Measurements from ENCODE around the gene YEATS2. TPM values are rescaled to one million over a fixed set of nuclear protein-coding genes. Genes with fewer than 3 reads are reported as not detected.

Gene YEATS2
- polyA plus RNA-seq, 1 donor (not counting 4 experiments of a cell fraction or from before 2014, with no cell fraction given): 21.7 TPM

DNA sequence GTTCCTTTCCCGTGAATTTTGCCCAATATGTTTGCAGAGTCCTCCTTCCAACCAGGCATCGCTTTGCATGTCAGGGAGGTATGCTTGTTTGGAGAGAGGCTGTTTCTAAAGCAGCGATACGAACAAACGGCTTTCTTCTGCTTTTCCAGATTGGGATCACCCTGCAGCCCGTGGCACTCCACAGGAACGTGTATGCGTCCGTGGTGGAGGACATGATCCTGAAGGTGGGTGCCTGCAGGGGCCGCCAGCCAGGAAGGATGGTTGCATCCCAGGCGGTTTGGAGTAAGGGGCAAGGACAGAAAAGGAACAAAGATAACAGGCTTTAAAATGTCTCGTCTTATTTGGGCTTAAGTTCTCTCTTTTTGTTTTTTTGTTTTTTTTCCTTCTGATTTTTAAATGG is 110.3 kb downstream of the YEATS2 start:
- Histone ChIP-seq H3K4me3 (ENCODE audit: control insufficient read depth in 2 of 3, extremely low read depth in 1 of 3, insufficient read depth in 2 of 3, low read depth in 1 of 3, low read length in 3 of 3) (no peak overlapping the region), H3K27me3 (ENCODE audit: control insufficient read depth, extremely low read depth, insufficient read depth, low read length) (no peaks in the 10 kb centered on the region), H3K79me2 (ENCODE audit: control insufficient read depth, insufficient read depth, low read length) (no peaks in the 10 kb centered on the region), H3K9me1 (ENCODE audit: control insufficient read depth, extremely low read depth, insufficient read depth, low read length) (no peaks in the 10 kb centered on the region), H3K9ac (ENCODE audit: control insufficient read depth, extremely low read depth, insufficient read depth, low read length) (no peak overlapping the region), H2AFZ (ENCODE audit: control insufficient read depth, low read length) (no peak overlapping the region), H4K20me1 (ENCODE audit: control insufficient read depth, extremely low read depth, insufficient read depth, low read length) (no peaks in the 10 kb centered on the region), H3K4me1 (ENCODE audit: control insufficient read depth, extremely low read depth, insufficient read depth, low read length) (peaks cover 11% of the 10 kb centered on the region), H3K4me2 (ENCODE audit: control insufficient read depth, extremely low read depth, insufficient read depth, low read depth, low read length) (no peak overlapping the region), H3K36me3 (ENCODE audit: control insufficient read depth in 2 of 2, extremely low read depth in 1 of 2, insufficient read depth in 2 of 2, low read length in 2 of 2) (peaks cover 49 to 57% of the 10 kb centered on the region in 2 experiments), H3K27ac (ENCODE audit: control insufficient read depth, insufficient read depth, low read length) (no peak overlapping the region), H3K9me3 (ENCODE audit: control insufficient read depth, low read depth, low read length) (no peaks in the 10 kb centered on the region)
- DNase-seq (ENCODE audit: low read depth, low spot score) (no peak), FAIRE-seq (no peak)
- dilution Hi-C loops (cut with MboI; ENCODE audit: extremely low pct_ligation_motif_present, low sequenced_read_pairs): no loop called here
- TF ChIP-seq EZH2 (IDR thresholded peaks at IDR 0.05; ENCODE audit: low read length): no peak
- TF ChIP-seq, protein P1, sequence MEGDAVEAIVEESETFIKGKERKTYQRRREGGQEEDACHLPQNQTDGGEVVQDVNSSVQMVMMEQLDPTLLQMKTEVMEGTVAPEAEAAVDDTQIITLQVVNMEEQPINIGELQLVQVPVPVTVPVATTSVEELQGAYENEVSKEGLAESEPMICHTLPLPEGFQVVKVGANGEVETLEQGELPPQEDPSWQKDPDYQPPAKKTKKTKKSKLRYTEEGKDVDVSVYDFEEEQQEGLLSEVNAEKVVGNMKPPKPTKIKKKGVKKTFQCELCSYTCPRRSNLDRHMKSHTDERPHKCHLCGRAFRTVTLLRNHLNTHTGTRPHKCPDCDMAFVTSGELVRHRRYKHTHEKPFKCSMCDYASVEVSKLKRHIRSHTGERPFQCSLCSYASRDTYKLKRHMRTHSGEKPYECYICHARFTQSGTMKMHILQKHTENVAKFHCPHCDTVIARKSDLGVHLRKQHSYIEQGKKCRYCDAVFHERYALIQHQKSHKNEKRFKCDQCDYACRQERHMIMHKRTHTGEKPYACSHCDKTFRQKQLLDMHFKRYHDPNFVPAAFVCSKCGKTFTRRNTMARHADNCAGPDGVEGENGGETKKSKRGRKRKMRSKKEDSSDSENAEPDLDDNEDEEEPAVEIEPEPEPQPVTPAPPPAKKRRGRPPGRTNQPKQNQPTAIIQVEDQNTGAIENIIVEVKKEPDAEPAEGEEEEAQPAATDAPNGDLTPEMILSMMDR (optimal IDR thresholded peaks at IDR 0.05 in 1 of 3, IDR thresholded peaks at IDR 0.05 in 1 of 3, conservative IDR thresholded peaks at IDR 0.05 in 1 of 3; ENCODE audit: extremely low read depth in 1 of 3, insufficient read depth in 2 of 3, low read length in 3 of 3): no peak

DNA sequence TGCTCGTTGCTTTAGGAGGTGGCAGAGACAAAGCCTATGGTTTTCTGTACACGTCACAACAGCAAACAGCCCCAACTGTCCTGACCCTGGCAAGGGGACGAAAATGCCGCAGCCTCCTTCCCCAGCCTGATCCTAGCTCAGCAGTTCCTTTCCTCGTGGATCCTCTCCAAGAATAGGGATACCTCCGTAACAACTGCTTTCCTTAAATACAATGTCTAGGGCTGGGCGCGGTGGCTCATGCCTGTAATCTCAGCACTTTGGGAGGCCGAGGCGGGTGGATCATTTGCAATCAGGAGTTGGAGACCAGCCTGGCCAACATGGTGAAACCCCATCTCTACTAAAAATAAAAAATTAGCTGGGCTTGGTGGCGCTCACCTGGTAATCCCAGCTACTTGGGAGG is 110.8 kb downstream of the YEATS2 start:
- Histone ChIP-seq H3K9me3 (ENCODE audit: control insufficient read depth, low read depth, low read length) (no peaks in the 10 kb centered on the region), H3K9ac (ENCODE audit: control insufficient read depth, extremely low read depth, insufficient read depth, low read length) (no peak overlapping the region), H3K79me2 (ENCODE audit: control insufficient read depth, insufficient read depth, low read length) (no peaks in the 10 kb centered on the region), H3K36me3 (ENCODE audit: control insufficient read depth in 2 of 2, extremely low read depth in 1 of 2, insufficient read depth in 2 of 2, low read length in 2 of 2) (peaks cover 45 to 52% of the 10 kb centered on the region in 2 experiments), H3K9me1 (ENCODE audit: control insufficient read depth, extremely low read depth, insufficient read depth, low read length) (no peaks in the 10 kb centered on the region), H3K4me2 (ENCODE audit: control insufficient read depth, extremely low read depth, insufficient read depth, low read depth, low read length) (no peak overlapping the region), H3K27me3 (ENCODE audit: control insufficient read depth, extremely low read depth, insufficient read depth, low read length) (no peaks in the 10 kb centered on the region), H3K4me1 (ENCODE audit: control insufficient read depth, extremely low read depth, insufficient read depth, low read length) (peaks cover 15% of the 10 kb centered on the region), H3K4me3 (ENCODE audit: control insufficient read depth in 2 of 3, extremely low read depth in 1 of 3, insufficient read depth in 2 of 3, low read depth in 1 of 3, low read length in 3 of 3) (no peak overlapping the region), H4K20me1 (ENCODE audit: control insufficient read depth, extremely low read depth, insufficient read depth, low read length) (no peaks in the 10 kb centered on the region), H2AFZ (ENCODE audit: control insufficient read depth, low read length) (no peak overlapping the region), H3K27ac (ENCODE audit: control insufficient read depth, insufficient read depth, low read length) (no peak overlapping the region)
- no peak for FAIRE-seq
- DNase-seq (ENCODE audit: low read depth, low spot score): no peak
- TF ChIP-seq, protein P1 (optimal IDR thresholded peaks at IDR 0.05 in 1 of 3, IDR thresholded peaks at IDR 0.05 in 1 of 3, conservative IDR thresholded peaks at IDR 0.05 in 1 of 3; ENCODE audit: extremely low read depth in 1 of 3, insufficient read depth in 2 of 3, low read length in 3 of 3): no peak
- dilution Hi-C loops (cut with MboI; ENCODE audit: extremely low pct_ligation_motif_present, low sequenced_read_pairs): no loop called here
